Measurements from ENCODE around the gene MLLT10.
A peak's percentile ranks its signal among the peaks of the same experiment; 100 is the strongest.

MLLT10 gene

DNA sequence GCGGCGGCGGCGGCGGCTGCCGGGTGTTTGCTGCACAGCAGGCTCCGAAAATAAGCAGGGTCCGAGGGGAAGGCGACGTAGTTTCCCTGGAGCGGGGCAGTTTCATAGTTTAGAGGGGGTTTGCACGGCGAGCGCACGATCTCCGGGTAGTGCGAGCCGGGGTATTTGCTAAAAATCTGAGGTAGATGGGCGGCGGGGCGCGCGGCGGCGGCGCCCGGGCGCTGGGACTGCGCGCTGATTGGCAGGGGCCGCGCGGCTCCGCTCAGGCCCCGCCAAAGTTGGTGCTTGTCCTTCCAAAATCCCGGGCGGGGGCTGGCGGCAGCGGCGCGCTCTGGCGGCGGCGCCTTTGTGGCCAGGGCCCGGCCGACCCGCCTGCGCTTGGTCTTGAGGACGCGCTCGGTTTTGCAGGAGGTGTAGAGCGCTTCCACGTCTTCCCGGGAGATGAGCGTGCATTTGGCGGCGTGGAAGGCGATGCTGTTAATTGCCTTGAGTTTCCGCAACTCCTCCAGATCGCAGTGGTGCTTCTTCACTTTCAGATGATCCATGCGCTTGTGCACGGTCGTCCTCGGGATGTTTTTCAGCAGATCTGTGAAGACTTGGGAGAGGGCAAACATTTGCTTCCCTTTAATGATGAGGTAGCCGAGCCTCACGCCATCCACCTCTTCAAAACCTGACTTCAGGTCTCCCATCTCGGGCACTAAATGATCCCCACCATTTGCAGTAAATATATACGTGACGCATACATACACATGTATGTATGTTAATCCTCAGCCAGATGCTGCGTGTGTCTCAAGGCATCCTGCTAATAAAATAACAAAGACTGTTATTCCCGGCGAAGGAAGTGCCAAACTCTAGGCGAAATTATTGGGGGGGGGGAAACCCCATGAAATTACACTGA, 16.6 kb upstream of the MLLT10 start:
- DNase-seq, result no peak

DNA sequence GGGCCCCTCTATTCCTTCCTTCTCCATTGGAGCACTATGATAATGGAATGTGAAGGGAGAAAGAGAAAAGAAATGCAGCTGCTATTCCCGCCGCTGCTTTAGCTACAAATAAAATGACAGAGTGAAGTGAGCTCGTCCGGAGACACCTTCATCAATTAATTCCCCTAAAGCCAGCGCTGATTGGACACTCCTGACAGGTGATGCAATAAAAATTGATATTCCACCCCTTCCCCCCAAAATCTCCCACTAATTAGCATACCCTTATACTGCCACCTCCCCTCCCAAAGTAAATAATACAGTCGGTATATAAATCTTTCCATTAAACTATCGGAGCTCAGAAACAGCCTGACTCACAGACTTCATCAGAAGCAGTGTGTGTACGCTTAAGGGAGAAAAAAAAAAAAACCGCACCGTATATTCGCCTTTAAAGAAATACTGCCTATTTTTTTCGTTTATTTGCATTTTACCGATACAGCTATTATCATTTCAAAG, 15.8 kb upstream of the MLLT10 start:
- DNase-seq, result no peak

DNA sequence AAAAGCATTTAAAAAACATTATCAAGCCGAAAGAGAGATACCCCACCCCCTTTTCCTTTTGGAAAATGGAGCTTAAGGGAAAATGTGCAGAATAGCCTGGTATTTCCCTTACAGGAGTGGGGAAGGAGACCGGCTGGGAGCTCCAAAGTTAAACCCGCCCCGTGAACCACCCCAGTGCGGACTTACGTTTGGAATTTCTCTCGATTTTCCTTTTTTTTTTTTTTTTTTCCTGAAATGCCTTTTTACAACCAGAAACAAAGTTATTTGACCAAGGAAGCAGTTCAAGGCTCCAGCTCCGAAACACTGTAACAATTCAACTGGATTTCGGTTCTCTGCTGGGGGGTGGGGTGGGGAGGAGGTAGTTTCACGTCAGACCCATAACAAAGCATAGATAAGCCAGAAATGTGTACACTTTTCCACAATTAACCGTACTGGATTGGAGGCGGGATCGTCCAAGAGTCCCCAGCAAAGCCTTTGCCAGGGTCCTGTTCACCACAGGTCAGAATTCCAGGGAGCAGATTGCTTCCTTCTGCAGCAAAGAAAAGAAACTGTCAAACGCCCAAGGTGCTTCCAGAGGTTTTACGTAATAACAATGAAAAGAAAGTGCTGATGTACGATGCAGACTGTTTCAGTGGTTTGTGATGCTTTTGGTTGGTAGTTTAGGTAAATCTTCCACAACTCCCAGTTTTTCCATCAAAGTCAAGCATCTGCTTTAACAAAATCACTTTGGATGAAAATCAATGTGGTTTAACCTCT, 15.2 kb upstream of the MLLT10 start:
- no peak for DNase-seq

DNA sequence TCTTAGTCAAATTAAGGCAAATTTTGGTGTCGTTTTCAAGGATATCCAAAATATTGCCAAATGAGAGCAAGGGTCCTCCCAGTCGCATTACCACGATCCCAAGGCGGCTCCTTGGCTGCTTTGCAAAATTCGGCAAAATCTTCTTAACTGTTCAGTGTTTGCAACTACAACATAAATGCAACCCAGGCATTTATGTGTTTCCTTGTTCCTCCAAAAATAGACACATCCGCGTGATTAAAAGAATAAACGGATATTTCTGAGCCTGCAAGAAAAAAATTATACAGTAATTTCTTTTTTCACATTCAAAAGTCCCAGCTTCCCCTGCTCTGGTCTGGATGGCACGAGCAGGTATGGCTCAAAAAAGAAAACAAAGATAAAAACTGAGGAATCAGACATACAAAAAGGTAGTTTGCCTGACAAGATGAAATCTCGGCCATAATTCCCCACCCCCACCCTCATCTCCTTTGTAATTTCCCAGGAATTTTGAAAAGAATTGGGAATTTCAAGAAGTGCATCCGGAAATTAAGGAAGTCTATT, 14.6 kb upstream of the MLLT10 start:
- DNase-seq, result no peak

DNA sequence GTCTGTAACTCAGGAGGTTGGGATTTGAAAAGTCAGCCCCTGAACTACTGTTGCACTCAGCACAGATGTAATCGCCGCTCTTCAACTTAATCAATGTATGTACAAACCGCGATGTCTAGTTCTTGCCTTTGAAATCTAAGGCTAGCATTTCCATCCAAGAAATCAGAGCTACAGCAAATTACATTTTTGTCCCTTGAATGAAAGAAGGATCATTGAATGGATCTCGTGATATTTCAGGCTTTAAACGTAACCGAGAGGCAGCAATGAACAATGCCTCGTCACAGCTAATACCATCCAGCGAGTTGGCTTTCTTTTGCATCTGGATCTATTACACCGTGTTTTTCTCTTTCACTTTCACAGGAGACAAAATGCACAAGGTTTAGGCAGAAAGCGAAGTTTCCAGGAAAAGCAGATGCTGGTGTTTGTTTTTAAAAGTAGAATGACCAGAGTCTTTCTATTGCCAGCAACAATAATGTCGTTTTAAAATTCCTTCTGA, 14.0 kb upstream of the MLLT10 start:
- no peak for DNase-seq

DNA sequence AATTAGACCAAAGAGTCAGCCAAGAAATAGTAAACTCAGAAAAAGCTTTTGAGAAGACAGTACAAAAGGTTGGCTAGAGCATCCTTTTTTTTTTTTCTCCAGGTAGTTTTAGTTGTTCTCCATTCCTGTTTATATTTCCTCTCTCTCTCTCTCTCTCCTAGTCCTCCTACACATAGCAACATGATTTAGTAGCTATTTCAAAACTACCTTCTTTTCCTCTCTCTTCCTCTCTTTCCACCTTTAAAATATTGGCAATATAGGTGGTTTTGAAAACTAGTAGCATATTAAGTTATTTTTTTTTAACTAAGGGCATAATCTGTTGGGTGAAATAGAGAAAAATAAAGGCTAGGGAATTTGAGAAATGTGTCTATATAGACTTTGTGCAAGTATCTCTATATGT, 13.5 kb upstream of the MLLT10 start:
- DNase-seq, result no peak

DNA sequence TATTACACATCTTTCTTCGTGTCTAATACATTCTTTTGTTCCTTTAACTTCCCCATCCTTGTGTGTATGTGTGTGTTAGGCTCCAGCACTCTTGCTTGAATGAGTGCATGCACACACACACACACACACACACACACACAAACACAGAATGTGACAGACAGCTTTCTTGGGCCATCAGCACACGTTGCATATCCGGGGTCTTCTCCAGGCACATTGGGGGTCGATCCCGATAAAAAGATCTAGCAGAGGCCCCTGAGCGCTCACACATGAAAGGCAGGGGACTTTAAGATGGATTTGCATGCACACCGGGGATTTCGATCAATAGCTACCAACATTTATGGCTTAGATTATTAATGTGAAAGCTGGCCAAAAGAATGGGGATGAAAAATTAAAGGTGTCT, 13.1 kb upstream of the MLLT10 start:
- no peak for DNase-seq

DNA sequence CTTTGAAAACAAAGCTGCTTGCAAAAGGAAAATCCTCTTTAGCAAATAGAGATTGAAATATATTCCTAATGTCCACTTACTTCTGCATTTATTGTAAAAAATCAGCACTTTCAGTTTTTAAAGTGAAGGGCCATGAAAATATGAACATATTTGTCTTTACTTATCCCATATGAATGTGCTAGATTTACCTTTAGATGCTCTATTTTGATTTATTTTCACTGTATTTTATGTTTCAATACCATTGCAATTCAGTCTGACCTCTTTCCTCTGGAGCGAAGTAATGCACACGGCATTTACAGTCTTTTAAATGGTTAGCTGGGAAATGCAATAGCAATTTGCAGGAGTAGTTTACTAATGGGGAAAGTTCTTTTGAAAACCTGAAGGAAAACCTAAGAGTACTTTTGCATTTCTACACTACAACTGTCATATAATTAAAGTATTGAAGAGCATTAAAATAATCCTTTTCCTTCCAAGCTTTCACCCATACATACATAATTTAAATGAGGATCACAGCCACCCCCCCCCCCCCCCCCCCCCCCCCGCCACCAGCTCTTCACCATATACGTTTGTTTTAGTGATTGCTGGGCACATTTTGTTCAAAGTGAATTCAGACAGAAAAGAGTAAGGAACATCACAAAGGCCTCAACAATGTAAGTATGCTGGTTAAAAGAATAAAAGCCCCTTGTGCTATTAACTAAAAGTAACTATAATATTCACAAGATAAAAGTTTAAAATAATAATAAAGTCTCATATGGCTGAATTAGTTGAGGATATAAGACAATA, 12.1 kb upstream of the MLLT10 start:
- no peak for DNase-seq

DNA sequence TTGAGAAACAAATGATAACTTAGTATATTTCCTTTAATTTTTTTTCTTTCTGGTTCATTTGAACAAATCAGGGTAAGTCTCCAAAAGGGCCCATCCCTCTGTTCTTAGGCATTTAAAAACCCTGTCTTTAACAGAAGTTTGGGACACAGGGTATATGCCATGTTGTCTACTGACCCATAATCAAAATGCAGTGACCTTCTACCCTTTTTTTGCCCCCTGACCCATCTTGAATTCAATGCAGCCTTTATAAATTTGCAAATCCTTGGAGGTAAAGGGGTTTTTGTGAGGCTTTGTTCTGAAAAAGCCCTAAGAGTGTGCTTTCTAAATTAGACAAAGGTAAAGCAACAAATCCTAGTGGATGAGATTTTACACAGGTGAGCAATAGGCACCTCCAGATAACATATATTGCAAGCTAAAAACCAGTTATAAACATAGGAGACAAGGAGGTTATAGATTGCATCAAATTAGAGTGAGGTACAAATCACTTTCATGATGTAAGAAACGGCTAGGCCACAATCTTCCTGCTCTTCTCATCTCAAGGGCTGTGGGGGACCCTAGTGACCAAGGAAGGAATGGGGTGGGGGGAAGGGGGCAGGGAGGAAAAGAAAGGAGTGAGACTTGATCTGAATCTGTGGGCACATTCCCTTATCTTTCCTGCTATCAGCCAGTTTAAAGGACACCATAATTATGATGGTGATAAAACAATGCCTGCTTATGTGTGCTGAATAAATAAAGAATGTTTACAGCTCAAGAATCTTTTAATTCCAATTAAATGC, 11.2 kb upstream of the MLLT10 start:
- DNase-seq, result no peak

DNA sequence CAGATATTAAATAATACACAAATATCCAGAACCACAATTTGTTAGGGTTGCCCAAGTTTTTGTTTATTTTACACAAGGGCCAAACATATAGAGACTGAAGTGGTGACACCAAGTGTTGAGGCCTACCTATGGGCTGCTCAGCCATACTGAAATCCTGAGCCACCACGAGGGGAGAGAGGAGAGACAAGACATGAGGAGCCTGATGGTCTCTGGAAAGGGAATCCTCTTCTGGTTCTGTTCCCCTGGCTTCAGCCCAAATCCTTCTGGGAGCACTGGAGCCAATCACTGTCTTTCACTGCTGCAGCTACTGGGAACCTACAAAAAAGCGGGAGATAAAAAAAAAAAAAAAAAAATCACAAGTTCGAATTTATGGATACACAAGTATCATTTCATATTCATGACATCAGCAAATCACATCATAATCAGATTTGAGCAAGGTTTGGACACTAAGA, 10.4 kb upstream of the MLLT10 start:
- DNase-seq, result no peak

DNA sequence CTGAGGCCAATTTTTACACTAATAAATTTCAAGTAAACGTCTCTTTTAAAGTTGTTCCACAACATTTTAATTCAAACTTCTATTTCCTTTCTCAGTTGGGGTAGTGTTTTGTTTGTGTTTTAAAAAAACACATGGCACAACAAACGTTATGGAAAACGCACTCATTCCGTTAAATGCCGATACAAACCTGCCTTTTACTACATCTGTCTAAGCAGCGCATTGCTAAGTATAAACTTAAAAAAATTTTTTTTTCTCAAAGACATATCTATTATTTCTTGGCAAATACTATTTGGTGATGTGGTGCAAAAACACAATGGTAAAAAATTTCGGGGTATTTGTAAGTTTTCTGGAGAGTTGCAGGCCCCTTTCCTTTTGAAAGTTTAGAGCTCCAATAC, 9.9 kb upstream of the MLLT10 start:
- DNase-seq, result no peak

DNA sequence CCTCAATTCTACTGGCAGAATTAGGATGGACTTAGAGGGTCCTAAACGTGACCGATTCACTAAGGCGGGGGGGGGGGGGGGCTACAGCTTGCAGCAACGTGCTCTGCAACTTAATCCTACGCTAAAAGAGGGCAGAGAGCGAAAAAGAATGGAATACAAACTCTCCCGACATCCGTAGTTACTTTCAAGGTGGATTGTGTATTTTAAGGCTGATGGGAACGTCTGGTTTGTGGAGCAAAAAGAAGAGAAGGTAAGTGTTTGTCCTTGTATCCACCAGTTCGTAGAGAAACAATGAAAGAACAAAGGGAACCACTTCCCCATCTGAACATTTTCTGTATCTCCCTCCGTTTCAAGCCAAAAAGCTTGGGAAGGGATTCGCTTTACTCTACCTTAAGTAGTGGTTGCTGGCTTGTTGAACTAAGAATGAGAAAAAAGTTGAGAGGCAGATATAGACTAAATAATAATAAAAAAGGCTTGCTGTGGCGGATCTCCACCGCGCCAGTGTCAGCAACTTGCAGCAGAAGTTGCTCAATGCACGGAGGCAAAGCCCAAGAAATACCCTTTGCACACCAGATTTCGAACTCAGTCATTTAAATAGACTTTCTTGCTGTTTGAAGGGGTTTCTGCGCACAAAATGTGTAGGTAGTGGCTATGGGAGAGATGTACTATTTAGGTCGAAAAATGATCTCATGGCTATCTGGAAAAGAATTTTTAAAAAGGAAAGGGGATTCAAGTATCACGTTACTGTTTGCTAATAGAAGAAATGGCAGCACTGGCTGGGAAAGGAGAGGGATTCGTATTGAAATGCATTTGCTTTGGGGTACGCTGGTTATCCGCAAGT, 9.3 kb upstream of the MLLT10 start:
- DNase-seq, result no peak

DNA sequence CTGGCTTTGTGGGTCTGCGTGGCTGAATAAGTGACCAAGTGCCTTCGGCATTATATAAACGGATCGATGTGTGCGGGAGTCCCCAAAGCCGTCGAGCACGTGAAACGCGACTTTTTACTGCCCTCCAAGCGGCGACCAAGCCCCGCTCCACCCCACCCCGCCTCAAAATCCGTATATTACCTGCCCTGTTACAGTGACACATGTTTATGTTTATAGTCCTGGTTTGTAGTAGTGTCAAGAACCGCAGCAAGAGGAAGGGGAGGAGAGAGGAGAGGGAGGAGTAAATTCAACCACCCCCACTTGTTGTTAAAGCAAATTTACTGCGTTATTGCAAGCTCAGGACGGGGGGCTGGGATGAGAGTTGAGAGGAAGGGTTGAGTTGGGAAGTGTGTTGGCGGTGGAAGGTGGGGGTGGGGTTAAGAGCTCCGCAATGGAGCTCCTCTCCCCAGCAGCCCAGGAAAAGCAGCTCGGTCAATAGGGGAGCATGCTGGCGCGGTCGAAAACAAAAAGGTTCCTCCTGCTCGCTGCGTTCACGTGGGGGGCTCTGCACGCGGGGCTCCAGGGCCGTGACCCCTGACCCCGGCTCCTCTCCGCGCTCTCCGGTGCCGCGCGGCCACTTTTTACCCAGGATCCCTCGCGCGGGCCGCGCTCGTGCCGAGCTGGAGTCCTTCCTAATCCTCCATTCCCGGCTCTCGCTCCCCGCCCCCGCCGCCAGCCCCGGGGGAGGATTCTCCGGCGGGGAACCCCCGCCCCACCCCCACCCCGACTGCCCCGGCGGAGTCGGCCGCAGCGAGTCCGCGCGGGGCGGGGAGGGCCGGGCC, 8.5 kb upstream of the MLLT10 start, which contains the start of gene SKIDA1:
Gene SKIDA1, minus strand, starts transcription at position 316 of the 821 bp plus-strand sequence. CDS start 7,860 bp downstream, outside the sequence.
- peak; percentile 66 for DNase-seq

DNA sequence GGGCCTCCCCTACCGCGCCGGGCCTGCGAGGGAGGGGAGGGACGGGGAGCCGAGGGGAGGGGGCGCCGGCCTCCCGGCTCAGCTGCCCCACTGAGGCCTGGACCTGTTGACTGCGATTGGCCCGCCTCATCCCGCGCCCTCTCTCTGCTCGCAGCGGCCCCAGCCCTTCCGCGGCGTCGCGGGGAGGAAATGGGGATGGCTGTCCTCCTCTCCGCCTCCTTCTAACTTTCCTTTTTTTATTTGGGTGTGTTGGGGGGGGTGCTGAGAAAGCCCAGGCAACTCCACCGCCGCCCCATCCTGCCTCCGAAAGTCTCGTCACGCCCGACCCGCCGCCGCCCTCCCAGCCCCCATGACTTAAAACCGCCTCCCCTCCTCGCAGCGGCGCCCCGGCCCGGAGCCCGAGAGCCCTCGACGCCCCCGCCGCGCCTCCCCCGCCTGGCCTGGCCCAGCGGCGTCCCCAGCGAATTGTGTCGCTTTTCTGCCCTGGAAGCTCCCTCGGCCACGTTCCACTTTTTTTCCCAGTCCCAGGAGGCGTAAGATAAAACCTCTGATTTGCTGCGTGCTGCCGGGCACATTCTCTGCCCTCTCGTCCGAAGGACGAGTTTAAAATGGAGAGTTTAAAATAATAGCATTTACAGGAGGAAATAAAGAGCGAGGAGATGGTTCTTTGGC, 7.7 kb upstream of the MLLT10 start:
- peak; percentile 61 for DNase-seq

DNA sequence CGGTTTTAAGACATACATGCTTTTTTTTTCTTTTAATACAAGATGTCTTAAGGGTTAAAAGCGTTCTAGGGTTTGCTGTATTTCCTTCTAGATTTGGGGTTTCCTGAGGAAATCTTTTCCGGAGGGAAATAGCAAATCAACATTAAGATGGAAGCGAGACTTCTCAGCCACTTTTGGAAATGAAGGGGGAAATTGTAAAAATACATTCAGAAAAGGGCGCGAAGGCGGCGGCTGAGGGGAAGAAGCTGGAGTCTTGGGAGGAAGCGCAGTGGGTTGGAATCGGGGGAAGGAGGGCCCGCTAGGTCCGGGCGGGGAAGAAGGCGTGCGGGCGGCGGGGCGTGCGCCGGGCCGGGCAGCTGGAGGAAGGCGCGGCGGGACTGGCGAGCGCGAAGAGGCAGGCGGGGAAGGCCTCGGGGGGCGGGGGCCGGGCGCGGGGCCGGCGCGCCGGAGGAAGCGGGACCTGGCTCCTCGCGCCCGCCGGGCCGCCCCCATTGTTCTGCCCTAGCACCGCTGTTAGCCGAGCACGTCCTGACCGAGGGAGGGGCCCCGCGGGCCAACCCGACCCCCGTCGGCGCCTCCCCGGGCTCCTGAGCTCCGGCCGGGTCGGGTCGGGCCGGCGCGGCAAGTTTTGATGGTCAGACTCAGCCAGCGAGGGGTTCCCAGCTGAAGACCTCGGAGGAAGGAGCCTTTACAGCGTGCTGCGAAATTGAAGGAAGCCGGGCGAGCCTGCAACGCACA, 7.0 kb upstream of the MLLT10 start:
- DNase-seq, result peak; percentile 45

DNA sequence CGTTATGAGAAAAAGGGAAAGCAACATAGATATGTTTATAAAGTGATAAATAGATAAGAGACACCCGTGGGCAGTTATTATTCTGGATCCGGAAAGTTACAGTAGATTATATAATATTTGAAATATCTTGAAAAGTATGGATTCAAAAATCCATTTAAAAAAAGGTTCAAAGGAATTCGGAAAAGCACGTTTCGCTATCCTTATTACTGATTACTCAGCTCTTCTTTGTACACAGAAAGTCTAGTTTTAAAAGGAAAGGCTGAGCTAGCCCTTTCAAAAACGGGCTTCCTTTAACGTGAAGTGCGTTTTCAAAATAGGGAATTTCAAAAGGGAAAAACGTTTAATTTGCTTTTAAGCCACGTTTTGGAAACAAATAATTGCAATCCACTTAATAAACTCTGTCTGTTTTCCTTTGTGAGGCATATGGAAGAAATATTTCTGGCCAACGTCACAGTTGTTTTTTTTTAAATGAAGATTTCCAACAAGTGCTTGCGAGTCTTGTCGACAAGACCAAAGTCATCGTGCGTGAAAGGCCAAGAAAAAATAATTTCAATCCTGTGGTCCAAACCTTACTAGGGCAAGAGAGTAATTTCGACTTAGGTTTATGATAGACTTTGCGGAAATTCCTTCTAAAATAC, 6.3 kb upstream of the MLLT10 start:
- no peak for DNase-seq

DNA sequence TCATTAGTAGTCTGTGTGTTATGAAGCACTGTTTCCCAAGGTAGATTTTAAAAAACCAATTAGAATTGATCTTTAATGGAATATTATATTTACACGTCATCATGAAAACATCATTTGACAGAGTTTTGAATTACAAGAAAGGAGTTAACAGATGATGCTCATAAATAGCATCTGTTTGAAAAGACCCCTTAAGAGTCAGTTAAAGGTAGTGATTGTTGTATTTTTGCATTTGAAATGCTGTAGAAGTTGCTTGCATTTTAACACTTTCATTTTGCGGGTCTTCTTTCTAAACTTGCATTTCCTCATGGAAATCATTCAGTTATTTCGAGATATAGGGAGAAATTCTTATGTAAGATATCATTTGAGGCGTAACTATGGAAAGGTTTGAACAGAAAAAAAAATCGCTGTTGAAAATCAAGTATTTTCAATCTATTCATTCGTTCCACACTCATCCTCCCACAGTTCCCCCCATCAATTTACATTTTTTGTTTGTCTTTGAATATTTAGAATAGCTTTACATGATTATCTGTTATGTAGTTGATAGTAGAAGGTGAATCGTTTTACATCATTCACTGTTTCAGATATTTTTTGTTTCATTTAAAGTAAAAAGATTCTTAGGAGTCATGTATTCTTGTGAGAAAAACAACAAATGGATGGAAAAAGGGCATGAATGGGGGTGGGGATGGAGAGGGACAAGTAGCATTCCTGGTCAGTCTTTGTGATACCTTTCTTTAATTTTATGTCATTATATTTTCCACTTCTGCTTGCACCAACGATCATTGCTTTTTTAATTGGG, 5.6 kb upstream of the MLLT10 start:
- no peak for DNase-seq
